HG03378 (cell line): Measurements from ENCODE around the gene HOXD8.

Experiments used
- ATAC-seq: cut with Tn5 transposase; IDR thresholded peaks from one replicate; pipeline ENCODE4 v1.9.1; 2021; ENCODE audit warnings: mild to moderate bottlenecking, moderate library complexity; ENCODE audit not compliant: unreplicated experiment

The HOXD8 gene

GRCh38 chr2:176128982-176129796 is at the start of gene HOXD8:
HOXD8 (plus strand) TSS chr2:176129705; CDS start chr2:176130367, 662 bp downstream.
- no peak for ATAC-seq

GRCh38 chr2:176079831-176080539 is 49.5 kb upstream of the HOXD8 start:
- ATAC-seq: no peak

- ATAC-seq: no peak
These were observed 48.7 kb upstream of the HOXD8 start for GRCh38 chr2:176080540-176081375.

GRCh38 chr2:176081376-176081836 is 48.1 kb upstream of the HOXD8 start:
- ATAC-seq: no peak

GRCh38 chr2:176081837-176082524 is 47.5 kb upstream of the HOXD8 start:
- no peak for ATAC-seq

- ATAC-seq: no peak
These were observed 47.0 kb upstream of the HOXD8 start for GRCh38 chr2:176082525-176082823.

GRCh38 chr2:176082824-176083751 is 46.4 kb upstream of the HOXD8 start:
- no peak for ATAC-seq

GRCh38 chr2:176083796-176084261 is 45.7 kb upstream of the HOXD8 start, which contains the start of gene EVX2:
EVX2 (minus strand) TSS chr2:176083962; CDS start chr2:176083776, 186 bp downstream.
- ATAC-seq: no peak

- no peak for ATAC-seq
These were observed 44.8 kb upstream of the HOXD8 start for GRCh38 chr2:176084611-176085119.

- no peak for ATAC-seq
These were observed 44.3 kb upstream of the HOXD8 start for GRCh38 chr2:176085120-176085788.

- no peak for ATAC-seq
These were observed 43.4 kb upstream of the HOXD8 start for GRCh38 chr2:176085861-176086771.

- no peak for ATAC-seq
These were observed 42.0 kb upstream of the HOXD8 start for GRCh38 chr2:176087330-176088047.

- no peak for ATAC-seq
These were observed 41.2 kb upstream of the HOXD8 start for GRCh38 chr2:176088048-176088936.

- ATAC-seq: no peak
These were observed 40.3 kb upstream of the HOXD8 start for GRCh38 chr2:176088937-176089842.

- no peak for ATAC-seq
These were observed 39.6 kb upstream of the HOXD8 start for GRCh38 chr2:176089843-176090395.
